Upper lobe of right lung (tissue), 1 donor: ENCODE measurements around the gene NOS1. TPM values are rescaled to one million over a fixed set of nuclear protein-coding genes. Genes with fewer than 3 reads are reported as not detected.
"Not testable (repeated sequence)": the region's sequence is repeated elsewhere in the genome, so short reads cannot be mapped to it uniquely, and the experiment has no call there.

Experiments used
- ATAC-seq: fragments of 200-7000 bp; cut with Tn5 transposase; one replicate; pipeline ENCODE4 v1.9.1; 2020; ENCODE audit warnings: mild to moderate bottlenecking, moderate library complexity
- DNase-seq: peaks from one replicate; pipeline ENCODE4 v3.0.0-alpha.2; 2020
- H3K27ac ChIP-seq: fragments of 200-600 bp; one replicate; pipeline ENCODE4 v1.8.0; 2022
- H3K27me3 ChIP-seq: fragments of 200-600 bp; one replicate; pipeline ENCODE4 v1.8.0; 2022; ENCODE audit warnings: mild to moderate bottlenecking
- H3K36me3 ChIP-seq: fragments of 200-600 bp; one replicate; pipeline ENCODE4 v1.8.0; 2022
- H3K4me1 ChIP-seq: fragments of 200-600 bp; one replicate; pipeline ENCODE4 v1.8.0; 2022
- H3K4me3 ChIP-seq: fragments of 200-600 bp; one replicate; pipeline ENCODE4 v1.8.0; 2022; ENCODE audit warnings: mild to moderate bottlenecking
- H3K9me3 ChIP-seq: fragments of 200-600 bp; one replicate; pipeline ENCODE4 v1.8.0; 2022
- CTCF ChIP-seq: fragments of 200-600 bp; IDR thresholded peaks from one replicate; pipeline ENCODE4 v1.8.0; 2022; ENCODE audit warnings: antibody characterized with exemption
- intact Hi-C: fragments of 100-400 bp; cut with DNase I; formaldehyde crosslinking; loops from one replicate; pipeline ENCODE4 v1.11.0; 2022
- total RNA-seq: library from RNA; stranded (reverse); fragmentation: NEBNext Ultra II Directional; extraction: Animal tissue kit (Norgen Biotek cat#: 25700); gene quantifications from one replicate; pipeline ENCODE4 v1.2.1, GENCODE V29; 2021
- donor health status: DM: no; HTN: yes; CAD: no; lungs with severe emphysema.

Gene NOS1
- total RNA-seq, 1 donor from 2014 or later, result 4.9 TPM

- intact Hi-C loops, result no loop called here
- H3K4me1 ChIP-seq, result no peaks in the 10 kb centered on the region
- ATAC-seq, result no peak
Observed at GRCh38 chr12:117231750-117232149, 129.7 kb downstream of the NOS1 start.

GRCh38 chr12:117228239-117228638, 133.2 kb downstream of the NOS1 start:
- no peak for DNase-seq
- H3K27ac ChIP-seq, result no peak overlapping the region
- no peaks in the 10 kb centered on the region for H3K4me1 ChIP-seq
- TF ChIP-seq CTCF, result no peak
- H3K36me3 ChIP-seq, result no peaks in the 10 kb centered on the region
- H3K4me3 ChIP-seq, result no peak overlapping the region
- H3K27me3 ChIP-seq, result peaks cover 11% of the 10 kb centered on the region
- H3K9me3 ChIP-seq, result no peaks in the 10 kb centered on the region
- no peak for ATAC-seq
- intact Hi-C loops, result no loop called here

More at GRCh38 chr12:117231750-117232149, 129.7 kb downstream of the NOS1 start:
- Histone ChIP-seq H3K4me3 (no peak overlapping the region), H3K27me3 (peaks cover 13% of the 10 kb centered on the region), H3K27ac (no peak overlapping the region), H3K36me3 (no peaks in the 10 kb centered on the region), H3K9me3 (no peaks in the 10 kb centered on the region)
- no peak for DNase-seq
- TF ChIP-seq CTCF, result no peak

DNA sequence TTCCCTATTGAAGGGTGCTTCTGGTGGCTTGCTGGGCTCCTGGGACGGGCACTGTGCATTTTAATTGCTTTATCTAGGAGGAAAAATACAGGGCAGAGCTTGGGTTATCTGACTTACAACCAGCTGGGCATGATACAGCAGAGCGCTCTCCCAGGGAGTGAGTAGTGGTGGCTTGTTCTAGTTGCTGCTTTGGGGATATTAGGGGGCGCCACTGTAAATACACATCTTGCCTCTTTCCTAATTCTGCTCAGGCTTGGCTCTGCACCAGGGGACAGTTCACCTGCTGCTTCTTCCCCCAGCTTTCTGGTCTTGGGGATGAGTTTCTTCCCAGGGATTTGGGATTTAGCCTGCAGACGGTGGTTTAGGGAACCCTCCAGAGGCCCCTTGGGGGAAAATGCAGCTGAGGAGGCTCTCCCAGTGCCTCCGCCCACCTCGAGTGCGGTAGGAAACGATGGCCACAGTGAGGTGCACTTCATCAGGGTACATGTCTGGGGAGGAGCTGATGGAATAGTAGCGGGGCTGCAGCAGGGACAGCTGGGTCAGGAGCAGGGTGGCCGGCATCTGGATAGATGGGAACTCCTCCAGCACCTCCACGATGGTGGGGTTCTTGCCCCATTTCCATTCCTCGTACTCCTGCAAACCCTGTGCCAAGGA, 134.3 kb downstream of the NOS1 start:
- no peak for TF ChIP-seq CTCF
- Histone ChIP-seq H3K4me1 (no peaks in the 10 kb centered on the region), H3K9me3 (no peaks in the 10 kb centered on the region), H3K36me3 (no peaks in the 10 kb centered on the region), H3K27me3 (peaks cover 3% of the 10 kb centered on the region), H3K27ac (no peak overlapping the region), H3K4me3 (no peak overlapping the region)
- DNase-seq (no peak), ATAC-seq (no peak)
- intact Hi-C loops, result no loop called here

- TF ChIP-seq CTCF, result no peak
- Histone ChIP-seq H3K4me1 (no peaks in the 10 kb centered on the region), H3K27me3 (no peaks in the 10 kb centered on the region), H3K4me3 (no peak overlapping the region), H3K9me3 (no peaks in the 10 kb centered on the region), H3K36me3 (no peaks in the 10 kb centered on the region), H3K27ac (no peak overlapping the region)
- ATAC-seq (no peak), DNase-seq (no peak)
- intact Hi-C loops, result no loop called here
Observed at GRCh38 chr12:117226505-117226904, 134.9 kb downstream of the NOS1 start.

GRCh38 chr12:117225179-117225578, 136.2 kb downstream of the NOS1 start:
- TF ChIP-seq CTCF, result no peak
- Histone ChIP-seq H3K4me3 (no peak overlapping the region), H3K4me1 (no peaks in the 10 kb centered on the region), H3K36me3 (no peaks in the 10 kb centered on the region), H3K27ac (no peak overlapping the region), H3K27me3 (peaks cover 4% of the 10 kb centered on the region), H3K9me3 (no peaks in the 10 kb centered on the region)
- ATAC-seq, result no peak
- intact Hi-C loops, result no loop called here
- DNase-seq, result no peak

- H3K36me3 ChIP-seq, intact Hi-C loops, ATAC-seq, H3K27me3 ChIP-seq, H3K27ac ChIP-seq, DNase-seq, H3K4me3 ChIP-seq, H3K9me3 ChIP-seq, H3K4me1 ChIP-seq: not testable (repeated sequence)
Observed at GRCh38 chr12:117220947-117221346, 140.5 kb downstream of the NOS1 start.
